Muscle layer of duodenum (tissue), 2 donors: ENCODE data around the gene CCL2.

Experiments
- H3K27ac ChIP-seq: one replicate; pipeline ENCODE4 v1.7.0; 2013; ENCODE audit warnings: mild to moderate bottlenecking, low read length
- H3K27me3 ChIP-seq: one replicate; pipeline ENCODE4 v1.7.0; 2013; ENCODE audit warnings: low read depth, mild to moderate bottlenecking, control low read depth, low read length
- H3K36me3 ChIP-seq, 2 donors: one replicate each; pipeline ENCODE4 v1.7.0; 2013; ENCODE audit warnings: low read length in 2 of 2, control low read depth in 1 of 2, mild to moderate bottlenecking in 1 of 2; ENCODE audit not compliant: insufficient read depth in 2 of 2, control insufficient read depth in 1 of 2
- H3K4me1 ChIP-seq, 2 donors: one replicate each; pipeline ENCODE4 v1.7.0; 2013; ENCODE audit warnings: low read length in 2 of 2, mild to moderate bottlenecking in 2 of 2, control low read depth in 1 of 2, moderate library complexity in 1 of 2; ENCODE audit not compliant: insufficient read depth in 2 of 2, control insufficient read depth in 1 of 2
- H3K4me3 ChIP-seq, 2 donors: one replicate each; pipeline ENCODE4 v1.7.0; 2013; ENCODE audit warnings: low read length in 2 of 2, low read depth in 1 of 2, mild to moderate bottlenecking in 1 of 2
- H3K9me3 ChIP-seq, 2 donors: one replicate each; pipeline ENCODE4 v1.7.0; 2013; ENCODE audit warnings: low read length in 2 of 2, control low read depth in 1 of 2, mild to moderate bottlenecking in 1 of 2; ENCODE audit not compliant: control insufficient read depth in 1 of 2
- donor health status: healthy.

CCL2 gene

DNA sequence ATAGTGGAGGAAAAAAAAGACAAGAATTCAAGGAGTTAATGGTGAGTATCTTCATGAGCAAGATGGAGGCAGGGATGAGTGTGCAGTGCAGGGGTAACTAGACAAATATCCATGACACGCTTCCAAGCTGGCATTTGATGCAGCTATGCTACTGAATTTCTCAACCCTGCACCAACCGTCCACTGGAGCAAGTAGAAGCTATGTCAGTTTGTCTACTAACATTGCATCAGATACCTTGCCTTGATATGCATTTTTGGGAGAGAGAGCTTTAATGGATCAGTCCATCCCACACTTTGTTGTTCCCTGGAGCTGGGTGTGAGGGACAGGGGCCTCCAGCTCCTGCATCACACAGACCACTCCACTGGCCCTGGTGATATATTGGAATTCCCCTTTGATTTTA, 46.9 kb downstream of the CCL2 start:
- Histone ChIP-seq H3K4me1 (peaks cover 4 to 10% of the 10 kb centered on the region in 2 donors), H3K4me3 (no peak overlapping the region), H3K27me3 (no peaks in the 10 kb centered on the region), H3K9me3 (no peaks in the 10 kb centered on the region), H3K27ac (no peak overlapping the region), H3K36me3 (no peaks in the 10 kb centered on the region)

DNA sequence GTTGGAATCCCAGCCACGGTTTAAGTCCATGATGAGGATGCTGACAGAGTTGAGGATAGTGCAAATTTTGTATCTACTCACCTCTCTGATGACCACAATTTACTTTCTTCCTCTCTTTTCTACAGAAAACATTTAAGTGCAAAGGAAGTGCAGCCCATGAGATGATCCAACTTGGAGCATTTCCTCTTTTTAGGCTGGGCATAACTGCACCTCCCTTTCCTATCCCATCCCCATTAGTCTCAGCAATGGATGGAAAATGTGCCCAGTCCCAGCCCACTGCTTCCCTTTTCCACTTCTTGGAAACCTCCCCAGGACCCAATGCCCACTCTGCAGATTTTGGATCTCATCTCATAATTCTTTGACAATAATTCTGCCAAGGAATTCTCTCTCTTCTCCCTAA, 47.6 kb downstream of the CCL2 start:
- H3K9me3 ChIP-seq, result no peaks in the 10 kb centered on the region
- H3K4me1 ChIP-seq, result peaks cover 4 to 10% of the 10 kb centered on the region in 2 donors
- no peaks in the 10 kb centered on the region for H3K36me3 ChIP-seq
- no peak overlapping the region for H3K4me3 ChIP-seq
- H3K27me3 ChIP-seq, result no peaks in the 10 kb centered on the region
- no peak overlapping the region for H3K27ac ChIP-seq

DNA sequence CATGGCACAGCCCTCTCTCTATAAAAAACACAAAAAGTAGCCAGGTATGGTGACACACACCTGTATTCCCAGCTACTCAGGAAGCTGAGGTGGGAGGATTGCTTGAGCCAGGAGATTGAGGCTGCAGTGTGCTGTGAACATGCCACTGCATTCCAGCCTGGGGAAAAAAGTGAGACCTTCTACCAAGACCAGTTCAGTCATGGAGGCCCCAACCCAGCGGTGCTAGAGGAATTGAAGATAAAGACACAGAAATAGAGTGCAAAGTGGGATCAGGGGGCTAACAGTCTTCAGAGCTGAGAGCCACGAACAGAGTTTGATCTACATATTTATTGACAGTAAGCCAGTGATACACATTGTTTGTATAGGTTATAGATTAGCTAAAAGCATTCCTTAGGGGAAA, 48.5 kb downstream of the CCL2 start:
- H3K9me3 ChIP-seq, result no peaks in the 10 kb centered on the region
- H3K27me3 ChIP-seq, result no peaks in the 10 kb centered on the region
- H3K4me1 ChIP-seq, result peaks cover 4 to 14% of the 10 kb centered on the region in 2 donors
- no peak overlapping the region for H3K27ac ChIP-seq
- no peak overlapping the region for H3K4me3 ChIP-seq
- H3K36me3 ChIP-seq, result no peaks in the 10 kb centered on the region

DNA sequence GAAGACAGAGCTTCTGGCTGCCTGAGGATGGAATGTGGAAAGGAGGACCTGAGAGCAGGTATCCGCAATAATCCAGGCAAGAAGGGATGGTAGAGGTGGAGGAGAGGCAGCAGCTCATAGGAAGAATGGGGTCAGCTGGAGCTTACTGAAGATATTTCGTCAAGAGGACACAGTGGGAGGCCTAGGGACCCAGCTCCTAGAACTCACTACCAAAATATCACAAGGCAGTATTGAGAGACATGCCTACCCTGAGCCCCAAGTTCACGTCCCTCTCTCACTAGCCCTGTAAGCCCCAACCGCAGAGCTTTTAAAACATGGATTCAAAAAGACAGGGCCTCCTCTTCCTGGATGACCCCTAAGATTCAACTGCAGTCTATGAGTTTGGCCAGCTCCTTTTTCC, 50.0 kb downstream of the CCL2 start:
- Histone ChIP-seq H3K36me3 (no peaks in the 10 kb centered on the region), H3K27ac (no peak overlapping the region), H3K4me3 (no peak overlapping the region), H3K27me3 (no peaks in the 10 kb centered on the region), H3K9me3 (no peaks in the 10 kb centered on the region), H3K4me1 (peaks cover 4 to 14% of the 10 kb centered on the region in 2 donors)

DNA sequence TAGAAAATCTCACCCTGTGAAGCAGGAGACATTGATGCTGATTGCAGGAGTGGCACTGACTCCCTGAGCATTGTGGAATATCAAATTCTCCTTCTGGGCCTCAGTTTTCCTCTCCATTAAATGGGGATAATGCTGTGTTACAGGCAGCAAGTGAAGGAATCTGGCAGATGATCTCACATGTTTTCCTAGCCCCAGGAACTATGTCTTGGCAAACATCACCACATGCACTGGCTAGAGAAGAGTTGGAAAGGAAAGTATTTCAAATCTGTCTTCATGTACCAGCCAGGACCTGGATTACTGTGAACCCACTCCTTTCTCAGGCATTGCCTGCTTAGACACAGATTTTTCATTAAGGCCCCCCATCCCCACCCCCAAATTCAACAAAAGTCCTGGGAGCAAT, 50.5 kb downstream of the CCL2 start:
- Histone ChIP-seq H3K27me3 (no peaks in the 10 kb centered on the region), H3K4me1 (peaks cover 4 to 9% of the 10 kb centered on the region in 2 donors), H3K9me3 (no peaks in the 10 kb centered on the region), H3K27ac (no peak overlapping the region), H3K4me3 (no peak overlapping the region), H3K36me3 (no peaks in the 10 kb centered on the region)

DNA sequence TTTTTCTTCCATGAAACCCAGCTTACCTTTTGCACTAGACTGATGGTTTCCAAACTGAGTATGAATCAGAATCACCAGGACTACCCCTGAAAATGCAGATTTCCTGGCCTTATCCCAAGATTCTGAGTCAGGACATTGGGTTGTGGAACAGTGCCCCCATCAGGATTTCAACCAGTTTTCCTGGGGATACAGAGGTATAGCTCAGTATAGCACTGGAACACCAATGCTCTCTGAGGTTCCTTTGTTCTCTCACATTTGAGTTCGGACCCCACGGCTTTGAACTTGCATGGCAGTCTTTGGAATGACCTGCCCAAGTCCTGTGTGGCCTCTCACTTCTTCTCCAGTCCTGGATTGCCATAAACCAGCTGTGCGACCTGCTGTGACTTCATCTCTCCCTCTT, 51.4 kb downstream of the CCL2 start:
- H3K36me3 ChIP-seq, result no peaks in the 10 kb centered on the region
- no peak overlapping the region for H3K4me3 ChIP-seq
- no peak overlapping the region for H3K27ac ChIP-seq
- no peaks in the 10 kb centered on the region for H3K27me3 ChIP-seq
- no peaks in the 10 kb centered on the region for H3K9me3 ChIP-seq
- peaks cover 0 to 5% of the 10 kb centered on the region in 2 donors for H3K4me1 ChIP-seq
